NB4 (cell line): ENCODE measurements around the gene C1QTNF7.

ENCODE experiments used
- CTCF ChIP-seq: IDR thresholded peaks from one replicate; pipeline ENCODE4 v1.5.1; 2012; ENCODE audit warnings: low read depth, low read length
- MAX ChIP-seq: IDR thresholded peaks from 2 replicates; pipeline ENCODE4 v1.6.1; 2011; ENCODE audit warnings: low read depth, low read length

- no peak for TF ChIP-seq CTCF
- no peak for TF ChIP-seq MAX
Observed at GRCh38 chr4:15381806-15382338, 46.0 kb upstream of the C1QTNF7 start.
